C1 segment of cervical spinal cord (tissue), 14 donors: ENCODE data around the gene TRIP6.

ENCODE experiments used
- DNase-seq, 14 donors: peaks; one replicate each; lab custom pipeline; 2025; lab: John Stamatoyannopoulos, UW

The TRIP6 gene

GRCh38 chr7:100873599-100874299 is 6.6 kb downstream of the TRIP6 start:
- no peak for DNase-seq

DNA sequence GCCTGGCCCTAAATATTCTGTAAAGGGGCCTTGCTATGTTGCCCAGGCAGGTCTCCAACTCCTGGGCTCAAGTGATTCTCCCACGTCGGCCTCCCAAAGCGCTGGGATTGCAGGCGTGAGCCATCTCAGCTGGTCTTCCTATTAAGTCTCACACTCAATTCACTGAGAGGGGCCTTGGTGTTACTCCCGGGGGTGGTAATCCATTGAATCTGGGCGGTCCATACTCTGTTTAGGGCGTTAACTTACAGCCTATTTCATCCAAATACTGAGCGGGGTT is 7.1 kb downstream of the TRIP6 start:
- DNase-seq: peak in 4 of 14 donors; percentile 14 to 50 (median 44)

DNA sequence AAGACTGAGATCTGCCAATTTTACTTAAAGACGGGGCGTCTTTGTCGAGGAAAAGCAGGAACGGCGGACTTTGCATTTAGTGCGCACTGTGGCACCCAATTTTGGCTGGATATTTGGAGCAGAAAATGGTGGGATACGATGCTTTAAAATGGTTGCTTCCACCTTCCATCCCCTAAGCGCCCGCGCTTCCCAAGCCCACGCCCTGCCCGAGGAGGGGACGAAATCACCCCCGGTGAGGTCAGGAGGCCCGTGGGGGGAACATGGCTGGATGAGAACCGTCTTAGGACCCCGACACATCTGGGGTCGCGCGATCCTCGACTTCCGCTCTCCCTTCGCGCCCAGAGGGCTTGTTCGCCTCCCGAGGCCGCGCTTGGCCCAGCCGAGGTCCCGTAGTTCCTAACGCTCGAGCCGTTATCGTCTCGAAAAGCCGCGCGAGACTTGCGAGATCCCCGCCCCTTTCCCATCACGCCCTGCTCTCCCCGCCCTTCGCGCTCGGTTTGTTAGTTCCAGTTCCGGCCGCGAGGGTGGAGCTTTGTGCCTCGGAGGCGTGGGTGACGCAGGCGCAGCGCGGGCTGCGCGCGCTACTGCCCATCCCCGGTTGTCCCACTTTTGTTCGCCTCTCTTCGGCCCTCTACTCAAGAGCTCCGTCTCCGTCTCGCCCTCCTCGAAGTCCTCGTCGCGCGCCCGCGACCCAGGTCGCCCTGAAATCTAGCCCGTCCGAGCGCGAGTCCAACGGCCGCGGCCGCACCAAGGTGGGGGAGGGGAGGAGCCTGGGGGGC is 7.6 kb downstream of the TRIP6 start, which contains the start of gene SRRT:
Gene SRRT (plus strand): TSS at position 527 of the 779 bp plus-strand sequence. CDS start 488 bp downstream, outside the sequence.
- DNase-seq: peak; percentile 83 to 98 (median 96)

- peak in 1 of 14 donors; percentile 60 for DNase-seq
Observed at GRCh38 chr7:100875356-100875751, 8.2 kb downstream of the TRIP6 start.

- no peak for DNase-seq
Observed at GRCh38 chr7:100878013-100878412, 10.8 kb downstream of the TRIP6 start.

- no peak for DNase-seq
Observed at GRCh38 chr7:100878685-100879084, 11.5 kb downstream of the TRIP6 start.

DNA sequence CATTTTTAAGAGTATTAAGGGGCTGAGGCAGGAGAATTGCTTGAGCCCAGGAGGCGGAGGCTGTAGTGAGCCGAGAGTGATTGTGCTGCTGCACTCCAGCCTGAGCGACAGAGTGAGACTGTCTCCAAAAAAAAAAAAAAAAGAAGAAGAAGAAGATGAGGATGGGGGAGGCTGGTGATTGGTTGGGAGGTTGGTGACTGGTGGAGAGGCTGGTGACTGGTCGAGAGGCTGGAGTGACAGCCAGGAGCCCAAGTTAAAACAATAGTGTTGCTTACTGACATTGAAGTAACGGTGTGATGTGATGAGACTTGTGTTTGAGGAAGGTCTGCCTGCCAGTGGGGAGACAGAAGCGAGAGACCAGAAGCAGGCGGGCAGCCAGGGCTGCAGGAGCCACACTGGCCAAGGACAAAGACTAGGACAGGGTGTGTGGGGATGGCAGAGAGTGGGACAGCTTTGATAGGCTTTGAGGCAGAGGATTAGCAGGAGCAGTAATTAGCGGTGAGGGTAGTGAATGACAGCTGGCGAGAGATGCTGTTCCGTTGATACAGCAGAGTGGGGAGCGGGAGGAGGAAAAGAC is 12.6 kb downstream of the TRIP6 start:
- peak in 10 of 14 donors; percentile 14 to 69 (median 31) for DNase-seq

- DNase-seq: peak in 5 of 14 donors; percentile 29 to 70 (median 35)
Observed at GRCh38 chr7:100880645-100881044, 13.5 kb downstream of the TRIP6 start.

DNA sequence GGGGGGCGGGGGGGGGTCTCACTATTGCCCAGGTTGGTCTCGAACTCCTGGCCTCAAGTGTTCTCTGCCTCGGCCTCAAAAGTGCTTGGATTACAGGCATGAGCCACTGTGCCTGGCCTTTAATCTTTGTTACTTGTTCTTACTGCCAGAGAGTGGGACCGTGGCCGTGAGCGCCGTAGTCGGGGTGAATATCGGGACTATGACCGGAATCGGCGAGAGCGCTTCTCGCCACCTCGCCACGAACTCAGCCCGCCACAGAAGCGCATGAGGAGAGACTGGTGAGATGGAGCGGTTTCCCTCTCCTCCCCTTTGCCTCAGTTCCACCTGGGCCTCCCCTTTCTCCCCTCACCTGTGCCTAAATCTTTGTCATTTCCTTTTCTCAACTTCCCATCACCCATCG is 13.9 kb downstream of the TRIP6 start:
- DNase-seq: no peak

- no peak for DNase-seq
Observed at GRCh38 chr7:100882201-100882600, 15.0 kb downstream of the TRIP6 start.

- DNase-seq: peak in 1 of 14 donors; percentile 21
Observed at GRCh38 chr7:100882785-100883526, 15.8 kb downstream of the TRIP6 start.

GRCh38 chr7:100884736-100885439 is 17.7 kb downstream of the TRIP6 start:
- no peak for DNase-seq

- no peak for DNase-seq
Observed at GRCh38 chr7:100885440-100886141, 18.4 kb downstream of the TRIP6 start.

- no peak for DNase-seq
Observed at GRCh38 chr7:100886142-100886935, 19.2 kb downstream of the TRIP6 start.

GRCh38 chr7:100886936-100887515 is 19.8 kb downstream of the TRIP6 start:
- no peak for DNase-seq

DNA sequence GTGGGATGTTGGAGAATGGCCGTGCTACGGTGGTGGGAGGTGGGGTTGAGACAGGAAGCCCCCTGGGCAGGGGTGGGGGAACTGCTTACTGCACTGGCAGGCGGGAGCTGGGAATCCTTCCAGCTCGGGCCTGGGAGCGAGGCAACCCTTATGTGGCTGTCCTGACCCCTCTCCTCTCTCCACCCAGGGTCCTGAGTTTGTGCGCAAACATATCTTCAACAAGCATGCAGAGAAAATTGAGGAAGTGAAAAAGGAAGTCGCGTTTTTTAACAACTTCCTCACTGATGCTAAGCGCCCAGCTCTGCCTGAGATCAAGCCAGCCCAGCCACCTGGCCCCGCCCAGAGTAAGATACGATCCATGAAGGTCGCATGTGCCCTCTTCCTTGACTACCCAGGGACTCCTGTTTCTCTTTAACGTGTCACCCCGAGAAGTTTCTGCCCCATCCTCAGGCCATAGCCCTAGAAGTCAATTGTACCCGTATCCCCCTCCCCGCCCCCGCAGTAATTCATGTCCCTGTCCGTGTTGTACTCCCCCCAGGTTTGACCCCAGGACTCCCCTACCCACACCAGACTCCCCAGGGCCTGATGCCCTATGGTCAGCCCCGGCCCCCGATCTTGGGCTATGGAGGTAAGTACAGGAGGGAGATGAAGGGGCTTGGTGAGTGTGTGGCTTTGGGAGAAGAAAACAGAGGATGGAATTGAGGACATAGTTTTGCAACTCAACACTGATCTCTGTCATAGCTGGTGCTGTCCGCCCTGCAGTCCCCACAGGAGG is 20.5 kb downstream of the TRIP6 start:
- DNase-seq: peak in 1 of 14 donors; percentile 13

- no peak for DNase-seq
Observed at GRCh38 chr7:100888291-100888987, 21.3 kb downstream of the TRIP6 start.
